K562 (cell line): ENCODE data around the gene KCNH2. TPM values are rescaled to one million over a fixed set of nuclear protein-coding genes. Genes with fewer than 3 reads are reported as not detected.

Experiments
- CHAMP1 ChIP-seq: fragments of 450-650 bp; IDR thresholded peaks from 2 replicates; pipeline ENCODE4 v1.6.1; 2016; ENCODE audit warnings: mild to moderate bottlenecking
- CREM ChIP-seq: IDR thresholded peaks from 2 replicates; pipeline ENCODE4 v1.6.1; 2014; ENCODE audit warnings: antibody characterized with exemption, low read depth
- CXXC5 ChIP-seq: fragments of 250-450 bp; sonication (Bioruptor Pico); IDR thresholded peaks from 2 replicates; pipeline ENCODE4 v1.8.0; 2022; ENCODE audit warnings: inconsistent platforms, mild to moderate bottlenecking, moderate library complexity
- DPF2 ChIP-seq: fragments of 450-650 bp; IDR thresholded peaks from 2 replicates; pipeline ENCODE4 v1.6.1; 2016
- E2F3 ChIP-seq: fragments of 250-450 bp; sonication (Bioruptor Pico); IDR thresholded peaks from 2 replicates; pipeline ENCODE4 v1.4.0; 2020; ENCODE audit warnings: mild to moderate bottlenecking
- HCFC1 ChIP-seq: IDR thresholded peaks from 2 replicates; pipeline ENCODE4 v1.6.1; 2012; ENCODE audit warnings: low read depth, low read length, improper control_type of control experiment
- MBD2 ChIP-seq: sonication (generic); IDR thresholded peaks from 2 replicates; pipeline ENCODE4 v1.6.1; 2016; ENCODE audit warnings: low read depth, borderline replicate concordance
- NCOA6 ChIP-seq: fragments of 450-650 bp; IDR thresholded peaks from 2 replicates; pipeline ENCODE4 v1.6.1; 2017; ENCODE audit warnings: mild to moderate bottlenecking
- SETDB1 ChIP-seq: IDR thresholded peaks from one replicate; pipeline ENCODE4 v1.6.1; 2012; ENCODE audit warnings: low read length, control low read depth, inconsistent platforms
- ZNF696 ChIP-seq: fragments of 250-450 bp; sonication (Bioruptor Pico); conservative IDR thresholded peaks from 2 replicates; pipeline ENCODE4 v1.4.0; 2020; ENCODE audit warnings: mild to moderate bottlenecking, moderate library complexity
- polyA plus RNA-seq, 8 experiments: library from polyadenylated mRNA; depleted of rRNA in 4 of 8; stranded (reverse) in 5 of 8; unstranded in 3 of 8; fragments of >200 nt; fragmentation: Nextera tagmentation in 2 of 8; fragmentation: Illumina TruSeq in 1 of 8; extraction: Ambion mirVana in 2 of 8; extraction: Trizol in 1 of 8; gene quantifications; 2 replicates each; pipeline versions ENCODE4 v1.2.1 to v1.2.3, GENCODE V29; 2011 to 2014; ENCODE audit warnings: inconsistent platforms in 1 of 8, missing spikeins in 1 of 8
- total RNA-seq, 7 experiments: library from RNA; depleted of rRNA in 6 of 7; stranded (reverse); fragments of >200 nt in 6 of 7; fragmentation: Illumina TruSeq in 2 of 7; extraction: Trizol in 2 of 7; gene quantifications; 2 replicates each; pipeline versions ENCODE4 v1.2.1 to v1.2.3, GENCODE V29; 2011 to 2021; ENCODE audit warnings: low replicate concordance in 1 of 7
- TF ChIP-seq, protein P1 (sequence below): fragments of 250-450 bp; sonication (Bioruptor Pico); IDR thresholded peaks from 2 replicates; pipeline ENCODE4 v1.5.0; 2021; ENCODE audit warnings: mild to moderate bottlenecking, borderline replicate concordance
- TF ChIP-seq, protein P2 (sequence below): sonication (generic); formaldehyde crosslinking; IDR thresholded peaks from 2 replicates; pipeline ENCODE4 v1.8.1; 2023; ENCODE audit warnings: mild to moderate bottlenecking, missing genetic modification reagents
- TF ChIP-seq, protein P3 (sequence below): sonication (generic); formaldehyde crosslinking; IDR thresholded peaks from 2 replicates; pipeline ENCODE4 v1.8.0; 2022; ENCODE audit warnings: mild to moderate bottlenecking, missing genetic modification reagents
- TF ChIP-seq, protein P4 (sequence below), 2 experiments: IDR thresholded peaks; 2 replicates each; pipeline ENCODE4 v1.6.1; 2011; ENCODE audit warnings: borderline replicate concordance in 1 of 2, control low read depth in 1 of 2, low read depth in 1 of 2, low read length in 1 of 2, mild to moderate bottlenecking in 1 of 2, mixed read lengths in 1 of 2, moderate library complexity in 1 of 2; ENCODE audit not compliant: insufficient read depth in 1 of 2, insufficient read length in 1 of 2, poor library complexity in 1 of 2, severe bottlenecking in 1 of 2; ENCODE audit errors: extremely low read depth in 1 of 2

KCNH2 gene
- total and polyA plus RNA-seq, 9 of the 15 experiments (the other 6 are each of a cell fraction or from before 2014, with no cell fraction given) = 18.1 to 368 (median 218) TPM

GRCh38 chr7:150954201-150954985 lies 23.7 kb downstream of the KCNH2 start (continued):
- TF ChIP-seq, protein P1, sequence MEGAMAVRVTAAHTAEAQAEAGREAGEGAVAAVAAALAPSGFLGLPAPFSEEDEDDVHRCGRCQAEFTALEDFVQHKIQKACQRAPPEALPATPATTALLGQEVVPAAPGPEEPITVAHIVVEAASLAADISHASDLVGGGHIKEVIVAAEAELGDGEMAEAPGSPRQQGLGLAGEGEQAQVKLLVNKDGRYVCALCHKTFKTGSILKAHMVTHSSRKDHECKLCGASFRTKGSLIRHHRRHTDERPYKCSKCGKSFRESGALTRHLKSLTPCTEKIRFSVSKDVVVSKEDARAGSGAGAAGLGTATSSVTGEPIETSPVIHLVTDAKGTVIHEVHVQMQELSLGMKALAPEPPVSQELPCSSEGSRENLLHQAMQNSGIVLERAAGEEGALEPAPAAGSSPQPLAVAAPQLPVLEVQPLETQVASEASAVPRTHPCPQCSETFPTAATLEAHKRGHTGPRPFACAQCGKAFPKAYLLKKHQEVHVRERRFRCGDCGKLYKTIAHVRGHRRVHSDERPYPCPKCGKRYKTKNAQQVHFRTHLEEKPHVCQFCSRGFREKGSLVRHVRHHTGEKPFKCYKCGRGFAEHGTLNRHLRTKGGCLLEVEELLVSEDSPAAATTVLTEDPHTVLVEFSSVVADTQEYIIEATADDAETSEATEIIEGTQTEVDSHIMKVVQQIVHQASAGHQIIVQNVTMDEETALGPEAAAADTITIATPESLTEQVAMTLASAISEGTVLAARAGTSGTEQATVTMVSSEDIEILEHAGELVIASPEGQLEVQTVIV (CRISPR knock-in tag) = no peak
- TF ChIP-seq, protein P2, sequence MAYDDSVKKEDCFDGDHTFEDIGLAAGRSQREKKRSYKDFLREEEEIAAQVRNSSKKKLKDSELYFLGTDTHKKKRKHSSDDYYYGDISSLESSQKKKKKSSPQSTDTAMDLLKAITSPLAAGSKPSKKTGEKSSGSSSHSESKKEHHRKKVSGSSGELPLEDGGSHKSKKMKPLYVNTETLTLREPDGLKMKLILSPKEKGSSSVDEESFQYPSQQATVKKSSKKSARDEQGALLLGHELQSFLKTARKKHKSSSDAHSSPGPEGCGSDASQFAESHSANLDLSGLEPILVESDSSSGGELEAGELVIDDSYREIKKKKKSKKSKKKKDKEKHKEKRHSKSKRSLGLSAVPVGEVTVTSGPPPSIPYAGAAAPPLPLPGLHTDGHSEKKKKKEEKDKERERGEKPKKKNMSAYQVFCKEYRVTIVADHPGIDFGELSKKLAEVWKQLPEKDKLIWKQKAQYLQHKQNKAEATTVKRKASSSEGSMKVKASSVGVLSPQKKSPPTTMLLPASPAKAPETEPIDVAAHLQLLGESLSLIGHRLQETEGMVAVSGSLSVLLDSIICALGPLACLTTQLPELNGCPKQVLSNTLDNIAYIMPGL (CRISPR knock-in tag) = no peak
- no peak for TF ChIP-seq SETDB1
- TF ChIP-seq E2F3 (CRISPR knock-in tag) = no peak
- TF ChIP-seq, protein P3, sequence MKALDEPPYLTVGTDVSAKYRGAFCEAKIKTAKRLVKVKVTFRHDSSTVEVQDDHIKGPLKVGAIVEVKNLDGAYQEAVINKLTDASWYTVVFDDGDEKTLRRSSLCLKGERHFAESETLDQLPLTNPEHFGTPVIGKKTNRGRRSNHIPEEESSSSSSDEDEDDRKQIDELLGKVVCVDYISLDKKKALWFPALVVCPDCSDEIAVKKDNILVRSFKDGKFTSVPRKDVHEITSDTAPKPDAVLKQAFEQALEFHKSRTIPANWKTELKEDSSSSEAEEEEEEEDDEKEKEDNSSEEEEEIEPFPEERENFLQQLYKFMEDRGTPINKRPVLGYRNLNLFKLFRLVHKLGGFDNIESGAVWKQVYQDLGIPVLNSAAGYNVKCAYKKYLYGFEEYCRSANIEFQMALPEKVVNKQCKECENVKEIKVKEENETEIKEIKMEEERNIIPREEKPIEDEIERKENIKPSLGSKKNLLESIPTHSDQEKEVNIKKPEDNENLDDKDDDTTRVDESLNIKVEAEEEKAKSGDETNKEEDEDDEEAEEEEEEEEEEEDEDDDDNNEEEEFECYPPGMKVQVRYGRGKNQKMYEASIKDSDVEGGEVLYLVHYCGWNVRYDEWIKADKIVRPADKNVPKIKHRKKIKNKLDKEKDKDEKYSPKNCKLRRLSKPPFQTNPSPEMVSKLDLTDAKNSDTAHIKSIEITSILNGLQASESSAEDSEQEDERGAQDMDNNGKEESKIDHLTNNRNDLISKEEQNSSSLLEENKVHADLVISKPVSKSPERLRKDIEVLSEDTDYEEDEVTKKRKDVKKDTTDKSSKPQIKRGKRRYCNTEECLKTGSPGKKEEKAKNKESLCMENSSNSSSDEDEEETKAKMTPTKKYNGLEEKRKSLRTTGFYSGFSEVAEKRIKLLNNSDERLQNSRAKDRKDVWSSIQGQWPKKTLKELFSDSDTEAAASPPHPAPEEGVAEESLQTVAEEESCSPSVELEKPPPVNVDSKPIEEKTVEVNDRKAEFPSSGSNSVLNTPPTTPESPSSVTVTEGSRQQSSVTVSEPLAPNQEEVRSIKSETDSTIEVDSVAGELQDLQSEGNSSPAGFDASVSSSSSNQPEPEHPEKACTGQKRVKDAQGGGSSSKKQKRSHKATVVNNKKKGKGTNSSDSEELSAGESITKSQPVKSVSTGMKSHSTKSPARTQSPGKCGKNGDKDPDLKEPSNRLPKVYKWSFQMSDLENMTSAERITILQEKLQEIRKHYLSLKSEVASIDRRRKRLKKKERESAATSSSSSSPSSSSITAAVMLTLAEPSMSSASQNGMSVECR (CRISPR knock-in tag) = no peak
- no peak for TF ChIP-seq HCFC1
- TF ChIP-seq DPF2 = no peak
- no peak for TF ChIP-seq NCOA6
- no peak for TF ChIP-seq ZNF696
- TF ChIP-seq CXXC5 (CRISPR knock-in tag) = no peak
- 0 out of 2 replicates have a peak, but pooled peaks have one; percentile 11 for TF ChIP-seq MBD2
- TF ChIP-seq, protein P4, sequence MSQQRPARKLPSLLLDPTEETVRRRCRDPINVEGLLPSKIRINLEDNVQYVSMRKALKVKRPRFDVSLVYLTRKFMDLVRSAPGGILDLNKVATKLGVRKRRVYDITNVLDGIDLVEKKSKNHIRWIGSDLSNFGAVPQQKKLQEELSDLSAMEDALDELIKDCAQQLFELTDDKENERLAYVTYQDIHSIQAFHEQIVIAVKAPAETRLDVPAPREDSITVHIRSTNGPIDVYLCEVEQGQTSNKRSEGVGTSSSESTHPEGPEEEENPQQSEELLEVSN (IDR thresholded peaks at IDR 0.05; ENCODE audit: borderline replicate concordance in 1 of 2, extremely low read depth in 1 of 2, insufficient read depth in 1 of 2, insufficient read length in 1 of 2, low read depth in 1 of 2, low read length in 1 of 2, poor library complexity in 1 of 2, severe bottlenecking in 1 of 2) = no peak
- TF ChIP-seq CREM = no peak
- no peak for TF ChIP-seq CHAMP1
